ENCODE measurements around the gene MARK2. TPM values are rescaled to one million over a fixed set of nuclear protein-coding genes. Genes with fewer than 3 reads are reported as not detected.

MARK2 gene
- total and polyA plus RNA-seq, 10 of the 15 experiments (the other 5 are each of a cell fraction or from before 2014, with no cell fraction given), result 0.19 to 29.5 (median 13.2) TPM

GRCh38 chr11:63829823-63830489 lies 9.0 kb upstream of the MARK2 start (continued):
- TF ChIP-seq ZNF24 (IDR thresholded peaks at IDR 0.05) (no peak), POLR2AphosphoS5 (IDR thresholded peaks at IDR 0.05; ENCODE audit: low read length) (no peak), CTCF (IDR thresholded peaks at IDR 0.05 in 2 of 3, conservative IDR thresholded peaks at IDR 0.05 in 1 of 3; ENCODE audit: control insufficient read depth in 2 of 3, extremely low read depth in 1 of 3, insufficient read depth in 1 of 3, low read depth in 3 of 3, low read length in 3 of 3) (peak; percentile 34 to 41 (median 38); a peak in 3 of 6 replicates)

- Histone ChIP-seq H3K27ac (ENCODE audit: control insufficient read depth, insufficient read depth) (no peak overlapping the region), H3K27me3 (replicated peaks in 1 of 2; ENCODE audit: control insufficient read depth in 2 of 2, insufficient read depth in 2 of 2, low read length in 1 of 2) (no peaks in the 10 kb centered on the region), H3K79me2 (ENCODE audit: control insufficient read depth, insufficient read depth, low read length) (no peaks in the 10 kb centered on the region), H2AFZ (ENCODE audit: control insufficient read depth, low read depth, low read length) (no peak overlapping the region), H3K4me2 (ENCODE audit: control insufficient read depth, insufficient read depth) (no peak overlapping the region), H3K36me3 (ENCODE audit: control insufficient read depth in 2 of 2, insufficient read depth in 2 of 2, low read length in 1 of 2) (peaks cover 0 to 3% of the 10 kb centered on the region in 2 experiments; a peak in 2 of 4 replicates), H3K9me3 (replicated peaks; ENCODE audit: control insufficient read depth, insufficient read depth, low read length) (no peaks in the 10 kb centered on the region), H3K9ac (ENCODE audit: control insufficient read depth, insufficient read depth, low read length) (no peak overlapping the region), H4K20me1 (ENCODE audit: control insufficient read depth, insufficient read depth) (no peaks in the 10 kb centered on the region), H3K4me3 (no peak overlapping the region), H3K4me1 (ENCODE audit: control insufficient read depth, insufficient read depth, low read length) (peaks cover 5% of the 10 kb centered on the region)
- SMC1A ChIA-PET (ENCODE audit: uncharacterized antibody, unreplicated experiment), result interaction anchor here (18.4 kb wide), 1 partner anchor 116 kb away, joined by 234 read pairs; no protein-coding TSS in a partner anchor
- no peak for FAIRE-seq
- RAD21 ChIA-PET (ENCODE audit: unreplicated experiment), result no interaction called here
- 75% methylated on average over 7 of the region's 7 CpGs for WGBS (ENCODE audit: insufficient coverage, insufficient replicate concordance, low lambda C conversion rate, missing lambda C conversion rate)
- BruUV-seq (replicated peaks), result no TSS peak
- CTCF ChIA-PET, result interaction anchor here (0.7 to 2.1 kb wide), 2 partner anchors 42 to 46 kb away, joined by 3 to 11 read pairs; no protein-coding TSS in a partner anchor
- in situ Hi-C loops (cut with MboI), result no loop called here
- no peak for ATAC-seq
- intact Hi-C loops (cut with micrococcal nuclease; ENCODE audit: unreplicated experiment), result no loop called here
- no peak for DNase-seq (ENCODE audit: low read depth, low spot score)
- POLR2A ChIA-PET, result interaction anchor here (0.6 kb wide), 2 partner anchors 53 to 111 kb away, joined by 3 read pairs; no protein-coding TSS in a partner anchor
- TF ChIP-seq BRCA1 (IDR thresholded peaks at IDR 0.05; ENCODE audit: low read depth, low read length), result no peak
- no peak for TF ChIP-seq SMARCA5 (IDR thresholded peaks at IDR 0.05)
These were observed 7.6 kb upstream of the MARK2 start for GRCh38 chr11:63831326-63831725.

All from GM12878 (cell line).